GM19372 (cell line): Measurements from ENCODE around the gene GCGR.

Experiments used
- ATAC-seq: cut with Tn5 transposase; IDR thresholded peaks from one replicate; pipeline ENCODE4 v1.9.1; 2021; ENCODE audit warnings: mild to moderate bottlenecking, low read depth, moderate library complexity; ENCODE audit not compliant: unreplicated experiment

GCGR gene

GRCh38 chr17:81803728-81804558 is at the start of gene GCGR:
Gene GCGR, plus strand, starts transcription at chr17:81804150. Its CDS starts 4,869 bp downstream, at chr17:81809019.
- ATAC-seq, result no peak

- ATAC-seq, result no peak
These were observed 11.0 kb upstream of the GCGR start for GRCh38 chr17:81792675-81793615.

- no peak for ATAC-seq
These were observed 9.9 kb upstream of the GCGR start for GRCh38 chr17:81794074-81794476.

GRCh38 chr17:81794509-81794908 is 9.4 kb upstream of the GCGR start:
- no peak for ATAC-seq

- no peak for ATAC-seq
These were observed 2.6 kb upstream of the GCGR start for GRCh38 chr17:81801327-81801726.

GRCh38 chr17:81802048-81802758 is 1.7 kb upstream of the GCGR start:
- ATAC-seq, result no peak

- ATAC-seq, result no peak
These were observed 900 bp upstream of the GCGR start for GRCh38 chr17:81802856-81803643.

GRCh38 chr17:81804559-81805399 is 829 bp downstream of the GCGR start:
- ATAC-seq, result no peak

GRCh38 chr17:81805707-81806460 is 1.9 kb downstream of the GCGR start:
- ATAC-seq, result no peak

GRCh38 chr17:81806461-81807209 is 2.7 kb downstream of the GCGR start:
- no peak for ATAC-seq

- ATAC-seq, result no peak
These were observed 3.3 kb downstream of the GCGR start for GRCh38 chr17:81807210-81807719.

- ATAC-seq, result no peak
These were observed 3.9 kb downstream of the GCGR start for GRCh38 chr17:81807839-81808238.

GRCh38 chr17:81808778-81809555 is 5.0 kb downstream of the GCGR start:
- no peak for ATAC-seq

- no peak for ATAC-seq
These were observed 5.6 kb downstream of the GCGR start for GRCh38 chr17:81809556-81809998.

- ATAC-seq, result no peak
These were observed 6.5 kb downstream of the GCGR start for GRCh38 chr17:81810476-81810875.

- no peak for ATAC-seq
These were observed 7.1 kb downstream of the GCGR start for GRCh38 chr17:81810892-81811704.
